HCEC 1CT (cell line): ENCODE measurements around the gene ERICH6.

ENCODE experiments used
- DNase-seq: peaks from one replicate; pipeline ENCODE4 v3.0.0-alpha.2; 2017

ERICH6 gene

GRCh38 chr3:150736903-150737832 lies 33.4 kb upstream of the ERICH6 start:
- DNase-seq = no peak

DNA sequence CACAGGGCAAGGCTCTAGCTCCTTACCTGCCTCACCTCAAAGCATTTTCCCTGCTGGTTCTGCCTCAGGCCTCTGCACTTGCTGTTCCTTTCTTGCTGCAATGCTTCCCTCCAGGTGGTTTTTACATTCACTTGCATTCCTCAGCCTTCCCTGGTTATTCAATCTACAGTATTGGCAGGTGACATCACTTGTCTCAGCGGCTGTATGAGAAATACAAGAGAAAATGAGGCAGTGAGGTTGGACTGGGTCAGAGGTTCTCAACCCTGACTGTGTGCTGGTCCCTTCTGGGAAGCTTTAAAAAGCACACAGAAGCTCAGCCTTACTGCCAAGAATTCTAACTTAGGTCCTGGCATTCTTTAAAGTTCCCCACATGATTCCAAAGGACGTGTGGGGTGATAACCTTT lies 32.6 kb upstream of the ERICH6 start:
- DNase-seq = no peak

DNA sequence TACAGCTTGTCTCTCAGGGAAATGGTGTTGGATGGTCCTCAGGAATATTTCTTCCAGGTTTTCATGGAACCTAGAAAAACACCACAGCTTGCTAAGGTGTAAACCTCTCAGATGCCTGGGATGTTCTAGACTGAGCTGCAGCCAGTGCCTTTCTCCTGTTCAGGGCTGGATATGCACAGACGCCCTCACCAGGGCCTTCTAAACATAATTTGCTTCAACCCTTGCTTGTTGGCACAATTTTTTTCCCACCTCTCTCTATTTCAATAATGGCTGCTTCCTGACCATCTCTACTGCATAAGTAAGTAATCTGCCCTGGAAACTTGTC lies 31.0 kb upstream of the ERICH6 start:
- no peak for DNase-seq

GRCh38 chr3:150733936-150734794 lies 30.4 kb upstream of the ERICH6 start:
- DNase-seq = no peak

- DNase-seq = no peak
Measured at GRCh38 chr3:150733373-150733935, 29.7 kb upstream of the ERICH6 start.

DNA sequence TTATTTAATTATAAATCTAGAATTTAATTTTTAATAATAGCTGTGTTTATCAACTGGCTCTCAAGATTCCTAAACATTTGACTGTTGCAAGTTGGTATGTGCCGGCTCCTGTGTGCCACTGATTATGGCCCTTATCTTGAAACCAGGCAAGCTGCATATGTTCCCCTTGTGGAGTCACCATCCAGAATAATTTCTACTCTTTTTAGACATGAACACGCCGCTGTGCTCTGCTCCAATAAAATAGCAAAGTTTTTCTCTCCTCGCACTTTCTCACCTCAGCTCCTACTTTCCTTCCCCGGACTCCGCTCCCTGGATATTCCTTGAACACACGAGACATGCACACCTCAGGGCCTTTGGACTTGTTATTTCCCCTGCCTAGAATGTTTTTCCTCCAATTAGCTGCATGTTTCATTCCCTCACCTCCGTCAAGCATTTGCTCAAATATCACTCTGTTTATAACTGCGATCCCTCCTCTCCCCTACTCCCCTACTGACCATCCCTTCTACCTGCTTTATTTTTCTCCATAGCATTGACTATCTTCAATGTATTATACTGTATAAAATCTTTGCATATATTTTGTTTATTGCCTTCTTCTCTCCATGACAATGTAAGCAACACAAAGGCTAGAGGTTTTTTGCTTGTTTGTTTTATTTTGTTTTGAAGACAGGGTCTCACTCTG lies 26.1 kb upstream of the ERICH6 start:
- DNase-seq = no peak

DNA sequence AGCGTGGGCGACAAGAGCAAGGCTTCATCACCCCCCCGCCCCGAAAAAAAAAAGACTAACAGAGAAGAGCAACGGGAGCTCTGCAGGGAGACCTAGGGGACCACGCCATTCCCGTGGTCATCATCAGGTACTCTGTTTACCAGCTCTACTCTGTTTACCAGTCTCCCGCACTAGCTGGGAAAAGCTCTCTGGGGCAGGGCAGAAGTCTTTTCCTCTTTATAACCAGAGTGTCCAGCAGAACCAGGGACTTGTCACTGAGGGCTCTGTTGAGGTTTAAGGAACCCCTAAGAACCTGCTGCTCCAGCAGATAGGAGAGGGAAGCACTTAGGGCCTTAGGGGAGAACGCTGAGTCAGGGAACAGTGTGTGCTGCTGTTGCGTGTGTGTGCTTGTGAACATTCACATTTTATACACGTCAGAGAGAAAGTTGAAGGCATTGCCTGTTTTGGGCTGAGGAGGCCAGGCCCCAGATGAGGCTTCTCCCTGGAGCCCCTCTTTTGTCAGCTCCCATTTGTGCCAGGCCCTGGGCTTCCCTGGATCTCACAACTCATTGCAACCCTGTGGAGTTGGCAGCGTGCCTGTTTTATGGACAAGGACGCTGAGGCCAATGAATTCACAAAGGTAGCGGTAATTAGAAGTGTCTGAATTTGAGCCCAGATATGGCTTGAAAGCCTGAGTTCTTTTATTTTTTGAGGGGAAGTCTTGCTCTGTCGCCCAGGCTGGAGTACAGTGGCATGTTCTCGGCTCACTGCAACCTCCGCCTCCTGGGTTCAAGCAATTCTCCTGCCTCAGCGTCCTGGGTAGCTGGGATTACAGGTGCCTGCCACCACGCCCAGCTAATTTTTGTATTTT lies 24.2 kb upstream of the ERICH6 start:
- no peak for DNase-seq

DNA sequence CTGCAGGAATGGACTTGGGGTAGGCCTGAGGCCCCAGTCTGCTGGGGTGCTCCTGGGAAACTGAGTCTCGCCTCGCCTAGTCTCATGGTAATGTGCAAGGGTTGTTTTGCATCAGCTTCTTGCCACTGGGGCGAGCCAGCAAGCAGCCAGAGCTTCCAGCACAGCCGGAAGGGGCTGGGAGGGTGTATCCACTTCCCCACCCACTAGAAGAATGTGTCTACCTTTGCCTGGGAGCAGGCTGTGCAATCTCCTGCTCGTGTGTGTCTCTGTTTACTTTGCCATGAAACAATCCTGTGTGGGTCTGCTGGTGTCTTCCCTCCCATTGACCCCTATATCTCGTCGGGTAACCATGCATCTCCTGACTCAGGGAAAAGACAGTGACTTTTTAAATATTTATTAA lies 21.8 kb upstream of the ERICH6 start:
- DNase-seq = no peak

- no peak for DNase-seq
Measured at GRCh38 chr3:150723946-150724345, 20.2 kb upstream of the ERICH6 start.

GRCh38 chr3:150722267-150722666 lies 18.5 kb upstream of the ERICH6 start:
- DNase-seq = no peak

GRCh38 chr3:150721285-150722130 lies 17.8 kb upstream of the ERICH6 start:
- peak; percentile 66 for DNase-seq

DNA sequence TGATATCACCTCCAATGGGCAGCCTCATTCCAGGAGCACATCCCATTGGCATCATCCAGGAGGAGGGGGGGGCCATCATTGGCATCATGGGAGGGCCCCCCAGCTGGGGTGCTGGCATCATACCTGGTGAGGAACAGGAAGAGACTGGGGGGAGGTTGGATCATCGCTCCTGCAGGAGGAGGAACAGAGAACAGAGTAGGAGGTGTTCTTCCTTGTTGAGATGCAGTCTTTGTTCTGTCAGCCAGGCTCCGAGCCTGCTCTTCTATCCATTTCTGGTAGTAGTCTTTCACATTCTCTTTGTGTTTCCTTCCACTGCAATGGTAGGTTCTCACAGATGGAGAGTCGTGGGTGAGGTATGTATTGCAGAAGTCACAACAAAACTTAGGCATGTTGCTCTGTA lies 16.7 kb upstream of the ERICH6 start:
- no peak for DNase-seq

DNA sequence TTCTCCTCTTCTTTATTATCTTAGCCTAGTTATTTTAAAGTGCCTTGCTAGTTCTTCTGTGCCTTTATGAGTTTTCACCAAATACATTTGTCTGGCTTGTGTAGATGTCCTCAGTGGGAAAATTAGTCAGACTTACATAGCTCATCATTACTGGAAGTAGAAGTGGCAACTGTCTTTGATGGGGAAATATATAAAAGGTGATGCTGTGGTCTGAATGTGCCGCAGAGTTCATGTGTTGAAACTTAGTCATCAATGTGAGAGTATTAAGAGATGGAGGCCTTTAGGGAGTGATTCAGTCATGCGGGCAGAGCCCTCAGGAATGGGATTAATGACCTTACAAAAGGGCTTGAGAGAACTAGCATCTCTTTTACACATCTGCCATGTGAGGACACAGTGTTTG lies 6.4 kb upstream of the ERICH6 start:
- DNase-seq = no peak

DNA sequence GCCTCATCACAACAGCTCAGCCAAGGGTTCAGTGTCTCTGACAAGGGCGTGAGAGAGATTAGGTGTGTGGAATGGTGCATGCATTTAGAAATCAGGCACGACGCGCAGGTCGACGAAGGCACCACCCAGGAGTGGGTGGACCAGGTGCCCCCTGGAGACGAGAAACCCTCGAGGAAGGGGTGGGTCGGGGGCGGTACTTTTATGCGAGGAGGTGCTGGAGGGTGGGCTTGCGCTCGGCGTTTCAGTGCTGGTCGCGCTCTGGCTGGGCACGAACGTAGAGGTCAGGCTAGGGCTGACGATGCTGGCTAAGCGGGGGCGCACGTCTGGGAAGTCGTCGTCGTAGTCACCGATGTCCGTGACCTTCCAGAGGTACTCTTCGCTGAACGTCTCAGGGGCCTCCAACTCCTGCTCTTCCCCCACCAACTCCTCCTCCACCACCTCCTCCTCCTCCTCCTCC lies 393 bp downstream of the ERICH6 start:
- no peak for DNase-seq

- peak; percentile 38 for DNase-seq
Measured at GRCh38 chr3:150699068-150699639, 4.6 kb downstream of the ERICH6 start.

GRCh38 chr3:150697646-150698045 lies 6.1 kb downstream of the ERICH6 start:
- no peak for DNase-seq

GRCh38 chr3:150691414-150692040 lies 12.2 kb downstream of the ERICH6 start:
- no peak for DNase-seq

DNA sequence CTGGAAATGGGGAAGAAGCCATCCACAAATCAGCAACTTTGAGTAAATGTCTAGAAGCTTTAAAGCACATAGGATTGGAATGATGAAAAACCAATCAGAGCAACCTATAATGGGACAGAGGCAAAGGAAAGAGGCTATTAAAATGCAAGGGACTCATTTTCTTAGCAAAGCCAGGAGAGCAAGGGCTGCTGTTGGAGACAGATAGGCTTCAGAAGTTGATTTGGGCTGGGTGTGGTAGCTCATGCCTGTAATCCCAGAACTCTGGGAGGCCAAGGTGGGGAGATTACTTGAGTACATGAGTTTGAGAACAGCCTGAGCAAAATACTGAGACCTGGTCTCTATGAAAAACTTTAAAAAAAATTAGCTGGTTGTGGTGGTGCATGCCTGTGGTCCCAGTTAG lies 16.1 kb downstream of the ERICH6 start:
- no peak for DNase-seq

GRCh38 chr3:150682824-150683223 lies 20.9 kb downstream of the ERICH6 start:
- no peak for DNase-seq

GRCh38 chr3:150682279-150682678 lies 21.4 kb downstream of the ERICH6 start:
- no peak for DNase-seq
